HG03064 (cell line): ENCODE results near the gene HIPK2.
A peak's percentile ranks its signal among the peaks of the same experiment; 100 is the strongest.

Experiments
- ATAC-seq: cut with Tn5 transposase; IDR thresholded peaks from one replicate; pipeline ENCODE4 v1.9.1; 2021; ENCODE audit warnings: low read depth; ENCODE audit not compliant: unreplicated experiment

Gene HIPK2

GRCh38 chr7:139699640-139700504 is 77.9 kb downstream of the HIPK2 start:
- no peak for ATAC-seq

- ATAC-seq: no peak
Measured at GRCh38 chr7:139698844-139699243, 79.0 kb downstream of the HIPK2 start.

GRCh38 chr7:139698278-139698677 is 79.5 kb downstream of the HIPK2 start:
- ATAC-seq: no peak

GRCh38 chr7:139697056-139697455 is 80.7 kb downstream of the HIPK2 start:
- ATAC-seq: no peak

- ATAC-seq: peak; percentile 59
Measured at GRCh38 chr7:139696552-139696951, 81.2 kb downstream of the HIPK2 start.

- ATAC-seq: no peak
Measured at GRCh38 chr7:139695588-139695987, 82.2 kb downstream of the HIPK2 start.

GRCh38 chr7:139695051-139695450 is 82.7 kb downstream of the HIPK2 start:
- ATAC-seq: no peak

- no peak for ATAC-seq
Measured at GRCh38 chr7:139694389-139694676, 83.5 kb downstream of the HIPK2 start.

GRCh38 chr7:139693651-139694388 is 84.0 kb downstream of the HIPK2 start:
- ATAC-seq: no peak

- ATAC-seq: no peak
Measured at GRCh38 chr7:139692723-139693122, 85.1 kb downstream of the HIPK2 start.

GRCh38 chr7:139691253-139691781 is 86.5 kb downstream of the HIPK2 start:
- no peak for ATAC-seq

- ATAC-seq: no peak
Measured at GRCh38 chr7:139687980-139688632, 89.7 kb downstream of the HIPK2 start.

- no peak for ATAC-seq
Measured at GRCh38 chr7:139687211-139687954, 90.4 kb downstream of the HIPK2 start.

- ATAC-seq: no peak
Measured at GRCh38 chr7:139683137-139683921, 94.5 kb downstream of the HIPK2 start.

- ATAC-seq: no peak
Measured at GRCh38 chr7:139682136-139683013, 95.4 kb downstream of the HIPK2 start.

GRCh38 chr7:139681812-139682135 is 96.0 kb downstream of the HIPK2 start:
- ATAC-seq: no peak

- no peak for ATAC-seq
Measured at GRCh38 chr7:139681463-139681755, 96.4 kb downstream of the HIPK2 start.

- ATAC-seq: peak; percentile 46
Measured at GRCh38 chr7:139680676-139681462, 96.9 kb downstream of the HIPK2 start.
